ENCODE data around the gene TEP1.
"Not testable (repeated sequence)": the region's sequence is repeated elsewhere in the genome, so short reads cannot be mapped to it uniquely, and the experiment has no call there.

Gene TEP1

DNA sequence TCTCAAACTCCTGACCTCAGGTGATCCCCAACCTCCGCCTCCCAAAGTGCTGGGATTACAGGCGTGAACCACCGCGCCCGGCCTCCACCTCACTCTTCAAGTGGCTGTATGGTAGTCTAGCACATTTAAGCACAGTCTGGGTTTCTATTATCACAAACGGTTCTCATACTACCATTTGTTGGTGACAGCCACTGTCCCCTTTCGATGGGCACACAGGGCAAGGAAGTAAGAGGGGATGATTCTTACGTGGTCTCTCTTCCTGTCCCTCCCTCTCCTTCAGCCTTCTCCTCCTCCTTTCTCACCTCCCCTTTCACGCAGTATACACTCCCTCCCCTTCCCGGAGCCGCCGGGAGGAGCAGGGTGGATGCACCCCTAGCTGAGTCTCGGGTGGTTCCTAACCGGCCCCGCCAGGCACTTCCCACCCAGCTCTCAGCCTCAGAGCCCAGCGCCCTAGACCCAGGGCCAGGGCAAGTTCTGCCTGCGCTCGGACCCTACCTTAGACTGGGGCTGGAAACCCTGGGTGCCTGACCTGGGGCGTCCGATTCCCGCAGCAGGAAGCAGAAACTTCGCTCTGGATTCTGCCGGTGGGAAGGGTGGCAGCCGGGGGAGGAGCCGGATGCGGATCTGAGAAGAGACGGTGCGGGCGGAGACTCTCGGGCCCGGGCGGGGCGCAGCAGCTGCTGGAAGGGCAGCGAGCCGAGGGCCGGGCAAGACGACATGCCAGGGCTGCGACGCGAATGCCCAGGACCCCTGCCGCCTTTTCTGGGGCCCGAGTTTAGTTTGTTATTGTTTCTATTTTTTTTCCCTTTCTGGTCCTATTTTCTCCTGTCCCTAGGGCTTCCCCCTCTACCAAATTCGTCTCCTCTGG lies at the start of gene TEP1:
TEP1 (minus strand) TSS at position 626 of the 868 bp plus-strand sequence. CDS start 5,062 bp downstream, outside the sequence.
- DNase-seq, result peak; percentile 74

- peak; percentile 100 for DNase-seq
Observed at GRCh38 chr14:20461225-20462141, 48.2 kb upstream of the TEP1 start, which contains the start of gene PIP4P1. Gene PIP4P1 (minus strand): TSS chr14:20461434. CDS start chr14:20461325, 109 bp downstream.

DNA sequence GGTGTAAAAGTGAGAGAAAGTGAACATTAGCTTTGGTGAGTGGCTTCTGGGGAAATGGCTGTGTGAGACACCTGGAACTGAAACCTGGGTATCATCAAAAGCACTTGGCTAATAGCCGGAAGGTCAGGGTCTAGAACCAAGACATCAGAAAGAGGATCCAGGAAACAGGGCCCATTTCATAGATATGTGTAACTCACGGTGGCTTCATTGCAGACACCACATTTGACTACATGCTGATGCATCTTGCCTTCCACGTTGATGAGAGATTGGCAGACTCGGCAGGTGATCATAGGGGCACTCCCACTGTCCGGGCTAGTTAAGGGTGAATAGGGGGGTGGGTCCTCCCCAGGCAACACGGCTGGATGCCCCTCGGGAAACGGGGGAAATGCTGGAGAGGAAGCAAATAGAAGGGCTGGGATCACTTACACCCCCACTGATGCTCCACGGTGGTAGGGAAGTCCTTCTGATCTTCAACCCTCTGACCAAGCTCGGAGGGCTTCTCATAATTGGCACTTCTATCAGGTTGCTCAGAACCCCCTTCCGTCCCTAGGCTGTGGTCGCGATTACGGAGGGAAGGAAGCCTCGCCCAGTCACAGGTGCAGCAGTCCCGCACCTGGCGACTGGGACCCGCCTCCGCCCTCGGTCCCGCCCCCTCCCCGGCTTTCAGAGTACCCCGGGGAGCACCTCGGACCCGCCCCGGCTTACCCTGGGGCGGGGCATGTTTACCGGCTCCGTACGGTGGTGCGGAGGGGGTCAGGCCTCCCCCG lies 47.3 kb upstream of the TEP1 start:
- DNase-seq, result no peak

DNA sequence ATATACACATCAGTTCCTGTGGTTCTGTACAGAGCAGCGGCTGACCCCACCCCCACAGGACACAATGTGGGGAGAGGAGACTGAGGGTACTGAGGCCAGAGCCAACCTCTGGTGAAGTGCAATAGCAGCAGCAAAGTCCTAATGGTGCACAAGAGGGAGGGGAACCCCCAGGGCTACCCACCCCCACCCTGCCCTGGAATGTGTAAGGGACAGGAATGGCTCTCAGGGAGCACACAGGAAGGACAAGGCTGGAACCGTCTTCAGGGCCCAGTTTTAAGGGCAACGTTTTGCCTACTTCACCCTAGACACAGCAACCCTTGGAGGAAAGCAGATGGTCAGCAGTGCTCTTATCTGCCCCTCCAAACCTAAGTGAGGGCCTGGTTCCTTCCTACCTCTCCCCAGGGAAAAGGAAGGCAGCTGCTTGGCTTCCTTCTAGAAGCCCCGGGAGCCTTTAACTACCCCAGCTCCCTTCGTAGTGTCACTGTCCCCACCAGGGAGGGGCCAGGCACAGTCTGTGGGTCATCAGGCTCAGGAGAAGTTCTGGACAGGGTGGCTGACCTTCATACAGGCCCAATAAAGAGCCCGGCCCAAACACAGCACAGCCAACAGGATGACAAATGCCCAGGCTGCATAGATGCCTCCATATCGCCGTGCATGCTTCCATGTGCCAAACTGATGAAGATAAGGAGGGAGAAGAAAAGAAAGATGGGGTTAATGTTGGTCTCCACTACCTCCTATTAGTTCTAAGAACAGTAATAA lies 44.9 kb upstream of the TEP1 start:
- DNase-seq, result no peak

DNA sequence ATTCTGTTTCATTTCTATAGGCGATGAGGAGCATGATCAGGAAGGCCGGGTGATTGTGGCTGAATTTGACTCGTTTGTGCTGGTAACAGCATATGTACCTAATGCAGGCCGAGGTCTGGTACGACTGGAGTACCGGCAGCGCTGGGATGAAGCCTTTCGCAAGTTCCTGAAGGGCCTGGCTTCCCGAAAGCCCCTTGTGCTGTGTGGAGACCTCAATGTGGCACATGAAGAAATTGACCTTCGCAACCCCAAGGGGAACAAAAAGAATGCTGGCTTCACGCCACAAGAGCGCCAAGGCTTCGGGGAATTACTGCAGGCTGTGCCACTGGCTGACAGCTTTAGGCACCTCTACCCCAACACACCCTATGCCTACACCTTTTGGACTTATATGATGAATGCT lies 43.7 kb upstream of the TEP1 start:
- no peak for DNase-seq

GRCh38 chr14:20455355-20456300 lies 42.3 kb upstream of the TEP1 start:
- peak; percentile 63 for DNase-seq

- peak; percentile 98 for DNase-seq
Observed at GRCh38 chr14:20454516-20455354, 41.4 kb upstream of the TEP1 start, which contains the start of the genes APEX1 and OSGEP. Gene APEX1 (plus strand): TSS chr14:20455226. CDS start chr14:20455646, 420 bp downstream. Gene OSGEP (minus strand): TSS chr14:20454812. CDS start chr14:20454683, 129 bp downstream.

DNA sequence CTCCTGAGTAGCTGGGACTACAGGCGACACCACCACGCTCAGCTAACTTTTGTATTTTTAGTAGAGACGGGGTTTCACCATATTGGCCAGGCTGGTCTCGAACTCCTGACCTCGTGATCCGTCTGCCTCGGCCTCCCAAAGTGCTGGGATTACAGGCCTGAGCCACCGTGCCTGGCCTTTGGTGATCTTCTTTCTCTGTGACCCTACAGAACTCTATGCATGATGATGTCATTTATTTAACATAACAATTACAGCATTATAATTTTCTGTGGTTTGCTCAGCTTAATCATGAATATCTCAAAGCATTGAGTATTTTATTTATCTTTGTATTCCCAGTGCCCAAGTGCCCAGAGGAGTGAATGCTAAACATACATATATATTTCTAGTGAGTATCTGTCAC lies 39.5 kb upstream of the TEP1 start:
- not testable (repeated sequence) for DNase-seq

DNA sequence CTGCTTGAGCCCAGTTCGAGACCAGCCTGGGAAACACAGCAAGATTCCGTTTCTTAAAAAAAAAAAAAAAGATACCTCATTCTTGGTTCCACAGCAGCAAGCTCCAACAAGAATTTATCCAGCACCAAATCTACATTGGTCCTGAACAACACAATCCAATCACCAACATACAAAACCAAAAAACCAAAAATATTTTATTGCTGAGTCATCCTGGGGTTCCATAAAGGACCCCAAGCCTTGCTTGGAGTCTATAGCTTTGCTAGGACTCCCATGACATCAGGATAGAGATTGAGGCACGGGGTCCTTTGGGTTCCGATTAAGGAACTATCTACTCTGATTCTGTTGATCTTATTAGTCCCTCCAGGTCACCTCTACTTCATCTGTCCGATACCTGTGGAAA lies 33.6 kb upstream of the TEP1 start:
- DNase-seq, result no peak

GRCh38 chr14:20443650-20444049 lies 30.3 kb upstream of the TEP1 start:
- DNase-seq, result not testable (repeated sequence)

- no peak for DNase-seq
Observed at GRCh38 chr14:20441461-20441860, 28.2 kb upstream of the TEP1 start.

DNA sequence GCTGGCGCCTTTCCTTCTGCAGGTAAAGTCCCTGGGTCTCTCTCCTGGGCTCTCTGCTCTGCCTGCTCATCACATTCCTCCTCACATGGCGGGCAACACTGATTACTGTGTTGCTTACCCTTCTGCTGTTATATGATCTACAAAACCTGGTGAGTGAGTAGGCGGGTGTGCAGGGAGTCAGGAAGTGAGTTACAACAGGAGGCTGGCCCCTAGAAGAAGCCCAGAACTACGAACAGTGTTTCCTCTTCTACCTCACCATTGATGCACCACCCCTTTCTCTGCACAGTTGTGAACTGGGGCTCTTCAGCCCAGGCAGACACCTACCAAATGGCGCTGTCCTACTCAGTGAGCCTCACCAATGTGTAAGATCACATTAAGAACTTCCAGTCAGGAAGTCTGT lies 27.6 kb upstream of the TEP1 start:
- DNase-seq, result peak; percentile 15

DNA sequence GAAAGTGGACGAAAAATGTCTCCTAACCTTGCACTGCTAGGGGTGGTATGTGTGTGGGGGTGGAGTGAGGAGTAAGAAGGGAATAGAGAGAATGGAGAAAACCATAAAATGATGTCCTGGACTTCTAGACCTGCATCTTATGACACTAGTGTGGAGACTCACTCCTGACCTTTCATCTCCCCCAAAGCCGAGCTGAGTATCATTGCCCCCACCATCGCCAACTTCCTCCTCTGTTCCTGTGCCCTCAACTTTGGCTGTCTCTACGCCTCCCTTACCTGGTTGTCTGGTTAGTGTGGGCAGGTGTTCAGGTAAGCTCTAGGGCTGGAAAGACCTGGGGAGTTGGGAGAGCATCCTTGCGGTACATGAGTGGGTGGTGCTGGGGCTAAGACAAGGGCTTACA lies 27.2 kb upstream of the TEP1 start:
- no peak for DNase-seq

GRCh38 chr14:20438664-20439063 lies 25.4 kb upstream of the TEP1 start:
- DNase-seq, result no peak

DNA sequence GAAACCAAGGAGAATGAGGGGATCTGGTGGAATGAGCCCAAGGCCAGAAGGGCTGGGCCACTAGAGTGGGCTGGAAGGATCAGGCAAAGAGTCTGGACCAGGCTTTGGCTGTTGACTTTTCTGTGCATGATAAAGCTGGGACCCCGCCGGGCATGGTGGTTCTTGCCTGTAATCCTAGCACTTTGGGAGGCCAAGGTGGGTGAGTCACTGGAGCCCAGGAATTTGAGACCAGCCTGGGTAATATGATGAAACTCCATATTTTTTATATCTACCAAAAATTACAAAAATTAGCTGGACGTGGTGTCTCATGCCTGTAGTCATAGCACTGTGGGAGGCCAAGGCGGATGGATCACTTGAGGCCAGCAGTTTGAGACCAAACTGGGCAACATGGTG lies 23.1 kb upstream of the TEP1 start:
- no peak for DNase-seq

GRCh38 chr14:20435582-20436362 lies 22.5 kb upstream of the TEP1 start, which contains the start of gene KLHL33:
Gene KLHL33 (minus strand): TSS chr14:20436166. CDS start chr14:20435811, 355 bp downstream.
- no peak for DNase-seq

- DNase-seq, result no peak
Observed at GRCh38 chr14:20434701-20435581, 21.6 kb upstream of the TEP1 start.
